Trophoblast cell (in vitro differentiated cells and primary cell): ENCODE measurements around the gene FAAH2.
A peak's percentile ranks its signal among the peaks of the same experiment; 100 is the strongest.
"Not testable (repeated sequence)": the region's sequence is repeated elsewhere in the genome, so short reads cannot be mapped to it uniquely, and the experiment has no call there.

Source experiments
- DNase-seq, 2 donors: peaks; one replicate each; pipeline ENCODE4 v3.0.0-alpha.2; 2016
- H2AFZ ChIP-seq: 2 replicates; pipeline ENCODE4 v1.6.1; 2013; ENCODE audit warnings: low read length, moderate library complexity, mild to moderate bottlenecking; ENCODE audit not compliant: insufficient read depth, poor library complexity
- H2AK5ac ChIP-seq: 2 replicates; pipeline ENCODE4 v1.6.1; 2013; ENCODE audit warnings: mild to moderate bottlenecking, low read length
- H2BK120ac ChIP-seq: 2 replicates; pipeline ENCODE4 v1.6.1; 2013; ENCODE audit warnings: low read length, mild to moderate bottlenecking, moderate library complexity; ENCODE audit not compliant: insufficient read depth, poor library complexity
- H2BK12ac ChIP-seq: 2 replicates; pipeline ENCODE4 v1.6.1; 2013; ENCODE audit warnings: mild to moderate bottlenecking, low read length, moderate library complexity
- H2BK5ac ChIP-seq: 2 replicates; pipeline ENCODE4 v1.6.1; 2013; ENCODE audit warnings: low read length, low read depth, moderate library complexity, mild to moderate bottlenecking; ENCODE audit not compliant: poor library complexity
- H3K14ac ChIP-seq: 2 replicates; pipeline ENCODE4 v1.6.1; 2013; ENCODE audit warnings: mild to moderate bottlenecking, low read length
- H3K18ac ChIP-seq: 2 replicates; pipeline ENCODE4 v1.6.1; 2013; ENCODE audit warnings: mild to moderate bottlenecking, low read length
- H3K23ac ChIP-seq: 2 replicates; pipeline ENCODE4 v1.6.1; 2013; ENCODE audit warnings: low read length
- H3K27ac ChIP-seq: 2 replicates; pipeline ENCODE4 v1.5.1; 2013; ENCODE audit warnings: low read depth, mild to moderate bottlenecking, inconsistent platforms, low read length, moderate library complexity
- H3K27me3 ChIP-seq: 2 replicates; pipeline ENCODE4 v1.6.1; 2013; ENCODE audit warnings: inconsistent platforms, mild to moderate bottlenecking, low read length, moderate library complexity; ENCODE audit not compliant: insufficient read depth
- H3K36me3 ChIP-seq, 2 experiments: 1 replicate in 1 of 2; 2 replicates in 1 of 2; pipeline ENCODE4 v1.6.1; 2013; ENCODE audit warnings: low read length in 2 of 2, mild to moderate bottlenecking in 2 of 2, moderate library complexity in 1 of 2; ENCODE audit not compliant: insufficient read depth in 2 of 2, control insufficient read depth in 1 of 2
- H3K4ac ChIP-seq: 2 replicates; pipeline ENCODE4 v1.6.1; 2013; ENCODE audit warnings: low read depth, mild to moderate bottlenecking, low read length, moderate library complexity
- H3K4me1 ChIP-seq, 2 experiments: 1 replicate in 1 of 2; 2 replicates in 1 of 2; pipeline ENCODE4 v1.6.1; 2013; ENCODE audit warnings: low read length in 2 of 2, mild to moderate bottlenecking in 2 of 2, moderate library complexity in 1 of 2; ENCODE audit not compliant: insufficient read depth in 2 of 2, control insufficient read depth in 1 of 2
- H3K4me2 ChIP-seq: 2 replicates; pipeline ENCODE4 v1.6.1; 2013; ENCODE audit warnings: inconsistent platforms, mild to moderate bottlenecking, low read length, moderate library complexity
- H3K4me3 ChIP-seq: 2 replicates; pipeline ENCODE4 v1.5.1; 2013; ENCODE audit warnings: mild to moderate bottlenecking, low read depth, low read length, inconsistent platforms
- H3K79me1 ChIP-seq: one replicate; pipeline ENCODE4 v1.6.1; 2013; ENCODE audit warnings: low read length
- H3K79me2 ChIP-seq: 2 replicates; pipeline ENCODE4 v1.6.1; 2013; ENCODE audit warnings: low read length, mild to moderate bottlenecking; ENCODE audit not compliant: control insufficient read depth, insufficient read depth, poor library complexity
- H3K9ac ChIP-seq: 2 replicates; pipeline ENCODE4 v1.6.1; 2013; ENCODE audit warnings: mild to moderate bottlenecking, low read length
- H3K9me3 ChIP-seq: 2 replicates; pipeline ENCODE4 v1.6.1; 2013; ENCODE audit warnings: low read depth, mild to moderate bottlenecking, control low read depth, inconsistent platforms, low read length; ENCODE audit not compliant: insufficient read depth
- H4K12ac ChIP-seq: 2 replicates; pipeline ENCODE4 v1.6.1; 2013; ENCODE audit warnings: low read depth, mild to moderate bottlenecking, low read length, moderate library complexity
- H4K8ac ChIP-seq: 2 replicates; pipeline ENCODE4 v1.6.1; 2013; ENCODE audit warnings: low read depth, mild to moderate bottlenecking, low read length, moderate library complexity
- H4K91ac ChIP-seq: one replicate; pipeline ENCODE4 v1.6.1; 2013; ENCODE audit warnings: low read depth, mild to moderate bottlenecking, low read length, moderate library complexity
- WGBS: extraction: QIAGEN DNeasy Blood & Tissue Kit; methylation state at CpG from one replicate; pipeline ENCODE4 v1.1.7; 2013; ENCODE audit warnings: missing lambda C conversion rate; ENCODE audit not compliant: insufficient read length, insufficient coverage; ENCODE audit errors: extremely low coverage; 5-methylcytosine and 5-hydroxymethylcytosine counted together

The FAAH2 gene

DNA sequence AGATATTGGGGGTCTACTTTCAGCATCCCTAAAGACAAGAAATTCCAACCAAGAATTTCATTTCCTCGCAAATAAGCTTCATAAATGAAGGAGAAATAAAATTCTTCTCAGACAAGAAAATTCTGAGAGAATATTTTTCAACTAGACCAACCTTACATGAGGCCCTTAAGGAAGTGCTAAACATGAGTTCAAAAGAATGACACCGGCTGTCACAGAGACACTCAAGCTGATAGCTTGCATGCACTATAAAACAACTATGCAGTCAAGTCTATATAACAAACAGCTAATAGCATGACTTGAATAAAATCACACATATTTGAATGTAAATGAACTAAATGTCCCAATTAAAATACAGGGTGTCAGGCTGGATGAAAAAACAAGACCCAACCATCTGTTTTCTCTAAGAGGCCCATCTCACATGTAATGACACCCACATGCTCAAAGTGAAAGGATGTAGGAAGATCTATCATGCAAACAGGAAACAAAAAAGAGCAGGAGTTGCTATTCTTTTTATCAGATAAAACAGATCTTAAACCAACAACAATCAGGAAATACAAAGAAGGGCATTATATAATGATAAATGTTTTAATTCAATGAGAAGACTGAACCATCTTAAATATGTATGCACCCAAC lies 27.2 kb downstream of the FAAH2 start:
- no peaks in the 10 kb centered on the region for H3K79me2 ChIP-seq
- no peak for DNase-seq
- no peaks in the 10 kb centered on the region for H3K4me1 ChIP-seq
- H3K4ac ChIP-seq = no peak overlapping the region
- H2BK120ac ChIP-seq = no peak overlapping the region
- H3K79me1 ChIP-seq = no peaks in the 10 kb centered on the region
- H4K12ac ChIP-seq = no peak overlapping the region
- H2AK5ac ChIP-seq = no peak overlapping the region
- no peaks in the 10 kb centered on the region for H3K9me3 ChIP-seq
- H3K14ac ChIP-seq = no peak overlapping the region
- H4K91ac ChIP-seq = no peak overlapping the region
- H2BK12ac ChIP-seq = no peak overlapping the region
- H3K9ac ChIP-seq = no peak overlapping the region
- H2AFZ ChIP-seq = no peak overlapping the region
- no peak overlapping the region for H2BK5ac ChIP-seq
- H3K4me2 ChIP-seq = no peak overlapping the region
- H3K23ac ChIP-seq = no peak overlapping the region
- no peak overlapping the region for H3K27ac ChIP-seq
- H4K8ac ChIP-seq = no peak overlapping the region
- H3K27me3 ChIP-seq = no peaks in the 10 kb centered on the region
- no peak overlapping the region for H3K4me3 ChIP-seq
- H3K18ac ChIP-seq = no peak overlapping the region
- no CpG with 5 or more reads among the region's 2 CpGs for WGBS
- H3K36me3 ChIP-seq = no peaks in the 10 kb centered on the region

DNA sequence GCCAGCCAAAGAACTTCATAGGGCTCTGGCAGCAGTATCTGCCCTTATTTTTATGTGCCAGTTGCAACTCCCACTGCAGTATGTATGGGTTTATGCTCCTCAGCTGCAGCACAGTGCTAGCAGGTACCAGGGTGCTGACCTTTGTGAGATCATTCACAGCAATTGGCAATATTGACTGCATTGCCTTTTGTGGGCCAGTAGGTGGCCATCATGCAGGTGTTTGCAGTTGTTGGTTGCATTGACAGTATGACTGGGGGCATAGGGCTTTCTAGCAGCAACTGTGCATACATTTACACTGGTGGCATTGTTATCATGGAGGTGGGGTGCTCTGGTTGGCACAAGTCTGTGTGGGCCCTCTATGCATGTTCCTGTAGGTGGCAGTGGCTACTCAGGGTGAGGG lies 42.5 kb downstream of the FAAH2 start:
- Histone ChIP-seq H3K18ac (no peak overlapping the region), H3K14ac (no peak overlapping the region), H3K27ac (no peak overlapping the region), H3K4me2 (no peak overlapping the region), H3K36me3 (no peaks in the 10 kb centered on the region), H3K4me1 (no peaks in the 10 kb centered on the region), H3K9ac (no peak overlapping the region), H2AFZ (no peak overlapping the region), H2BK12ac (no peak overlapping the region), H3K4ac (no peak overlapping the region), H2AK5ac (no peak overlapping the region), H2BK5ac (no peak overlapping the region), H3K23ac (no peak overlapping the region), H3K79me1 (no peaks in the 10 kb centered on the region), H3K79me2 (no peaks in the 10 kb centered on the region), H3K9me3 (no peaks in the 10 kb centered on the region), H2BK120ac (no peak overlapping the region), H3K27me3 (no peaks in the 10 kb centered on the region), H4K91ac (no peak overlapping the region), H4K8ac (no peak overlapping the region), H4K12ac (no peak overlapping the region), H3K4me3 (no peak overlapping the region)
- peak in 1 of 2 donors; percentile 6 for DNase-seq

DNA sequence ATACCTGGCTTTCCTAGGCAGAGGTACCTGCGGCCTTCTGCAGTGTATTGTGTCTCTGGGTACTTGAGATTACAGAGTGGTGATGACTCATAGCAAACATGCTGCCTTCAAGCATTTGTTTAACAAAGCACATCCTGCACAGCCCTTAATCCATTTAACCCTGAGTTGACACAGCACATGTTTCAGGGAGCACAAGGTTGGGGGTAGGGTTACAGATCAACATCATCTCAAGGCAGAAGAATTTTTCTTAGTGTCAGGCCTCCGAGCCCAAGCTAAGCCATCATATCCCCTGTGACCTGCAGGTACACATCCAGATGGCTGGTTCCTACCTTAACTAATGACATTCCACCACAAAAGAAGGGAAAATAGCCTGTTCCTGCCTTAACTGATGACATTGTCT lies 49.3 kb downstream of the FAAH2 start:
- peak in 1 of 2 donors; percentile 18 for DNase-seq
- not testable (repeated sequence) for H3K4ac ChIP-seq, H2BK120ac ChIP-seq, H3K23ac ChIP-seq, H2AFZ ChIP-seq, H2AK5ac ChIP-seq, H3K18ac ChIP-seq, H3K14ac ChIP-seq, H3K79me2 ChIP-seq, H3K4me1 ChIP-seq, H3K79me1 ChIP-seq, H3K27me3 ChIP-seq, H3K27ac ChIP-seq, H3K36me3 ChIP-seq, H4K8ac ChIP-seq, H3K9ac ChIP-seq, H4K12ac ChIP-seq, H3K4me2 ChIP-seq, H3K9me3 ChIP-seq, H2BK12ac ChIP-seq, H3K4me3 ChIP-seq, H2BK5ac ChIP-seq, H4K91ac ChIP-seq
- WGBS = no CpG with 5 or more reads among the region's 2 CpGs

DNA sequence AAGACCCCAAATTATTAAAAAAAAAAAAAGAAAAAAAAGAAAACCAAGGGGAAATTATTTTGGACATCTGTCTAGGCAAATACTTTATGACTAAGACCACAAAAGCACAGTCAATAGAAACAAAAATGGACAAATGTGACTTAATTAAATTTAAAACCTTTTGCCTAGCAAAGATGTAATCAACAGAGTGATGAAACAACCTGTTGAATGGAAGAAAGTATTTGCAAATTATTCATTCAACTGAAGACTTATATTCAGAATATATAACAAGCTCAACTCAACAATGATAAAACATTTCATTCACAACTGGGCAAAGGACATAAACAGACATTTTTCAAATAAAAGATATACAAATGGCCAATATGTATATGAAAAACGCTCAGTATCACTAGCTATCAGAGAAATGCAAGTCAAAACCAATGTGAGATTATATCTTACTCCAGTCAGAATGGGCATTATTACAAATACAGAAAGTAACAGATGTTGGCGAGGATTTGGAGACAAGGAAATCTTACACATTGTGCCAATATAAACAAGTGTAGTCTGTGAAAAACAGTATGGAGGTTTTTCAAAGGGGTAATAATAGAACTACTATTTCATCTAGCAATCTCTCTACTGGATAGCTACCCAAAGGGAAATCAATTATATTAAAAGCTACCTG lies 67.1 kb downstream of the FAAH2 start:
- Histone ChIP-seq H3K4ac (no peak overlapping the region), H3K79me2 (no peaks in the 10 kb centered on the region), H2BK120ac (no peak overlapping the region), H3K4me3 (no peak overlapping the region), H3K36me3 (no peaks in the 10 kb centered on the region), H3K27ac (no peak overlapping the region), H3K27me3 (no peaks in the 10 kb centered on the region), H4K12ac (no peak overlapping the region), H2AK5ac (no peak overlapping the region), H2BK12ac (no peak overlapping the region), H3K23ac (no peak overlapping the region), H3K4me1 (no peaks in the 10 kb centered on the region), H3K9ac (no peak overlapping the region), H4K91ac (no peak overlapping the region), H3K18ac (no peak overlapping the region), H3K4me2 (no peak overlapping the region), H2AFZ (no peak overlapping the region), H2BK5ac (no peak overlapping the region), H3K14ac (no peak overlapping the region), H3K79me1 (no peaks in the 10 kb centered on the region), H4K8ac (no peak overlapping the region), H3K9me3 (no peaks in the 10 kb centered on the region)
- no peak for DNase-seq
- no CpG with 5 or more reads among the region's 2 CpGs for WGBS
